ENCODE data around the gene PANX2. TPM values are rescaled to one million over a fixed set of nuclear protein-coding genes. Genes with fewer than 3 reads are reported as not detected.

The PANX2 gene
- total RNA-seq, 1 donor from 2014 or later = not detected

DNA sequence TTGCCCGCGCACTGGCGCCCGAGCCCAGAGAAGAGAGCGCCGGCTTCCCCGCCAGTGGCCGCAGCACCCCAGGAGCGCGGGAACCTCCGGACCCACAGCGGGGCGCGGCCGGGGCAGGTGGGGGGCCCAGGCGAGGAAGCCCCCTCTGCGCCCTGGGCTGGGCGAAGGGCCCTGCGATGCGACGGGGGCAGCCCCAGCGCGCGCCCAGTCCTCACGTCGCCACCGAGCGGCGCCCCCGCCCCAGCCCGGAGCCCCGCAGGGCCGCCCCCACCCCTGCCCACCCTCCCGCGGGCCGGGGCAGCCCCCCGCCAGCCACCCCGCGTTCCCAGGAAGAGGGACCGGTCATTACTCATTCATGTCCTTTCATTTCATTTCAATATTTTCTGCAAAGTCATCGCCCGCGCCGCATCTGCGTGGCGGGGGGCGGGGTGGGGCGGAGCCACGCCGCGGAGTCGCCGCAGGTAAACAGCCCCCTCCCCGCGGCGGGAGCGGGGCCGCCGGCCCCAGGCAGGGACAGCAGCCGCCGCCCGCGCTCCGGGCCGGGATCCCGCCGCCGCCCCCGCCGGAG, 673 bp upstream of the PANX2 start:
- DNase-seq (ENCODE audit: low read depth) = no peak

- no peak for DNase-seq (ENCODE audit: low read depth)
Observed at GRCh38 chr22:50171319-50171964, 911 bp downstream of the PANX2 start.

DNA sequence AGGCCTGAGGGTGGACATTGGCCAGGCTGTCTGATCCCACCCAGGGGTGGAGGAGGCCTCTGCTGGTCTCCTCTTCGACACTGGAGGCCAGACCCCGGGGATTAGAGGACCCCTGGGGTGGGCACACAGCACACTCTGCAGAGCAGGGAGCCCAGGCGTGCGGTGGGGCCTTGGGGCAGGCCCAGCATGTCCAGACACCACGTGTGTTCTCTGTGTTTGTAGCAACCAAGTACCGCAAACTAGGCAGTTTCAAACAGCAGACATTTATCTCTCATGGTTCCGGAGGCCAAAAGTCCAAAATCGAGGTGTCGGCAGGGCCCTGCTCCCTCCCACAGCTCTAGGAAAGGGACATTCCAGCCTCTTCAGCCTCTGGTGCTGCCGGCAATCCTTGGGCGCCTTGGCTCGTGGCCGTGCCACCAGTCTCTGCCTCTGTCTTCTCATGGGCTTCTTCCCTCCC, 1.5 kb downstream of the PANX2 start:
- DNase-seq (ENCODE audit: low read depth) = no peak

DNA sequence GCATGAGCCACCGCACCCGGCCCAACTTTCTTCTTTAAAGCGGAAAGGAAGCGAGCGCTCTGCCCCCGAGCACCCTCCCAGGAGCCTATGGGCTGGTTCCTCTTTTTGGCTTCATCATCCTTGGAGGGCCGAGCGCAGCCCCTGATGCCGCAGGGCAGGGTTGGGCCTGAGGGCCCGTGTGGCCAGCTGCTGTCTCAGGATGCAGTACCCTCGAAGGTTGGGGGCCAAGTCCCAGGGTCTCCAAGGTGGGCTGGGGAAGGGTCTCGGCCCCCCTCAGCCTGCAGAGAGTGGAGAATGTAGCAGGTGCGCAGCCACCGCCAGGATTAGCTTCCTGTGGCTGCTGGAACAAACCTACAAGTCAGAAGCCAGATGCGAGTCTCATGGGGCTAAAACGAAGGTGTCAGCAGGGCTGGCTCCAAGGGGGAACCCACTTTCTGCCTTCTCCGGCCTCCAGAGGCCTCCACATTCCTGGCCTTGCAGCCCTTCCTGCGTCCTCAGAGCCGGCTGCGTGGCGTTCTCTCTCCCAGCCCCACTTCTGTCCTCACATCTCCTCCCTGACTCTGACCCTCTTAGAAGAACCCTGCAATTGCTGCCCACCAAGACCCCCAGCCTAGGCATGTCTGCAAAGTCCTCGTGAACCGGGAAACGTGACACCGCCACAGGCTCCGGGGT, 2.9 kb downstream of the PANX2 start:
- DNase-seq (ENCODE audit: low read depth) = no peak

GRCh38 chr22:50173983-50174355, 3.4 kb downstream of the PANX2 start:
- no peak for DNase-seq (ENCODE audit: low read depth)

GRCh38 chr22:50174382-50175190, 4.1 kb downstream of the PANX2 start:
- DNase-seq (ENCODE audit: low read depth) = no peak

GRCh38 chr22:50175191-50175461, 4.6 kb downstream of the PANX2 start:
- no peak for DNase-seq (ENCODE audit: low read depth)

DNA sequence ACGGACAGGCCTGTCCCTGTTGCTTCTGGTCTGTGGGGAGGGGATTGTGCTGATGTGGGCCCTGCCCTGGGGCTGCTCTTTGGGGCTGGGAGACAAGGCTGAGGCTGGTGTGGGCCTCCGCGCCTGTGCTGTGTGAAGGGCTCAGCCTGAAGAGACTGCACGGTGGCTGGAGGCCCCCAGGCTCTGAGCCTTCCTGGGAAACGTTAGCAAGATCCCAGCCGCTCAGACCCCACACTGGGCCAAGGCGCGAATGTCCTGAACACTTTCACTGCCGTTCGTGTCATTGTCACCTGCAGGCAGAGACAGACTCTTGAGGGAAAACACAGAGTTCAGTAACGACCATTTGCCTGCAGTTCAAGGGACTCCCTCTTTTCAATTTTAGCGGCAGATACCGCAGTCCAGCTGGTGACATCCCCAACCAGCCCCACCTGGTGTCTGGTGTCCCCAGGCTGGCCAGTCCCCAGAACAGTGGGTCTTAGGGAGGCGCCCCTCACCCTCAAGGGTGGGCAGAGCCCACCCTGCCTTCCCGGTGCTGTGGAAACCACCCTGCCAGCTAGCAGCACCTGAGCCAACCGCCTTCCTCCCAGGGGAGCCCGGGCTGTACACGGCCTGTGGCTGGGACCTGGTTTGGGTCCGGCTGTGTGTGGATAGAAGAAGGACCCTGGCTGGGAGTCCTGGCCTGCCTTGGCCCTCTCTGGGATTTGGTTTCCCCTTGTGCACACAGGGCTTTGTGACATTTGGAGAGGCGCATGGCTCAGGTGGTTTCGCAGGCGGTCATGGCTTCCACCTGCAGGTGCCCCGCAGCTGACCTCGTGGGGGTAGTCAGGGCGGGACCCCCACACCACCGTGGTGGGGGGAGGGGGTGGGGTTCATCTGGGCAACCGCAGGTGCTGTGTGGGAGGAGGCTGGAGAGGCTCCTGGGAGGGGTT, 5.7 kb downstream of the PANX2 start:
- DNase-seq (ENCODE audit: low read depth) = no peak

- no peak for DNase-seq (ENCODE audit: low read depth)
Observed at GRCh38 chr22:50176850-50177536, 6.5 kb downstream of the PANX2 start.

DNA sequence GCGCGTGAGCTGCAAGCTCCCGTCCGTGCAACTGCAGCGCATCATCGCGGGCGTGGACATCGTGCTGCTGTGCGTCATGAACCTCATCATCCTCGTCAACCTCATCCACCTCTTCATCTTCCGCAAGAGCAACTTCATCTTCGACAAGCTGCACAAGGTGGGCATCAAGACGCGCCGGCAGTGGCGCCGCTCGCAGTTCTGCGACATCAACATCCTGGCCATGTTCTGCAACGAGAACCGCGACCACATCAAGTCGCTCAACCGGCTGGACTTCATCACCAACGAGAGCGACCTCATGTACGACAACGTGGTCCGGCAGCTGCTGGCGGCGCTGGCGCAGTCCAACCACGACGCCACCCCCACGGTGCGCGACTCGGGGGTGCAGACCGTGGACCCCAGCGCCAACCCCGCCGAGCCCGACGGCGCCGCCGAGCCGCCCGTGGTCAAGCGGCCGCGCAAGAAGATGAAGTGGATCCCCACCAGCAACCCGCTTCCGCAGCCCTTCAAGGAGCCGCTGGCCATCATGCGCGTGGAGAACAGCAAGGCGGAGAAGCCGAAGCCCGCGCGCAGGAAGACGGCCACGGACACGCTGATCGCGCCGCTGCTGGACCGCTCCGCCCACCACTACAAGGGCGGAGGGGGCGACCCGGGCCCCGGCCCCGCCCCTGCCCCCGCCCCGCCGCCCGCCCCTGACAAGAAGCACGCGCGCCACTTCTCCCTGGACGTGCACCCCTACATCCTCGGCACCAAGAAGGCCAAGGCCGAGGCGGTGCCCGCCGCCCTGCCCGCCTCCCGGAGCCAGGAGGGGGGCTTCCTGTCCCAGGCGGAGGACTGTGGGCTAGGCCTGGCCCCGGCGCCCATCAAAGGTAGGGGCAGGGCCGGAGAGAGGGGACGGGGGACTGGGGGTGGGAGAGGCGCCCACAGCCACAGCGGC, 7.3 kb downstream of the PANX2 start:
- DNase-seq (ENCODE audit: low read depth) = no peak

DNA sequence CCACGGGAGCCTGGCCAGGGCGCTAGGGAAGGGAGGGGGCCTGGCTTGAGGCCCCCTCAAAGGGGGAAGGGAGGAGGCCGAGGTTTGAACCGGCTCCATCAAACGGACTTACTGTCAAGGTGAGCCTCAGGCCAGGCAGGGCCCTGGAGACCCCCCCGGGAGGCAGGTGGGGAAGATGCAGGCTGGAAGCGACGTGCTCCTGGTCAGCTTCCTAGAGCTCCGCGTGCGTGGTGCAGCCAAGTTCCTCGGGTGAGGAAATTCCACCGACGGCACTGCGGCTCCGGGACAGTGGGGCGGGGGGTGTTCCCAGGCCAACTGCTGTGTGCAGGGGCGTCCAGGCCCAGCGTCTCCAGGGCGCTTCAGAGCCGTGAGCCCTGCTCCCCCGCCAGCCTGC, 7.9 kb downstream of the PANX2 start:
- DNase-seq (ENCODE audit: low read depth) = no peak

DNA sequence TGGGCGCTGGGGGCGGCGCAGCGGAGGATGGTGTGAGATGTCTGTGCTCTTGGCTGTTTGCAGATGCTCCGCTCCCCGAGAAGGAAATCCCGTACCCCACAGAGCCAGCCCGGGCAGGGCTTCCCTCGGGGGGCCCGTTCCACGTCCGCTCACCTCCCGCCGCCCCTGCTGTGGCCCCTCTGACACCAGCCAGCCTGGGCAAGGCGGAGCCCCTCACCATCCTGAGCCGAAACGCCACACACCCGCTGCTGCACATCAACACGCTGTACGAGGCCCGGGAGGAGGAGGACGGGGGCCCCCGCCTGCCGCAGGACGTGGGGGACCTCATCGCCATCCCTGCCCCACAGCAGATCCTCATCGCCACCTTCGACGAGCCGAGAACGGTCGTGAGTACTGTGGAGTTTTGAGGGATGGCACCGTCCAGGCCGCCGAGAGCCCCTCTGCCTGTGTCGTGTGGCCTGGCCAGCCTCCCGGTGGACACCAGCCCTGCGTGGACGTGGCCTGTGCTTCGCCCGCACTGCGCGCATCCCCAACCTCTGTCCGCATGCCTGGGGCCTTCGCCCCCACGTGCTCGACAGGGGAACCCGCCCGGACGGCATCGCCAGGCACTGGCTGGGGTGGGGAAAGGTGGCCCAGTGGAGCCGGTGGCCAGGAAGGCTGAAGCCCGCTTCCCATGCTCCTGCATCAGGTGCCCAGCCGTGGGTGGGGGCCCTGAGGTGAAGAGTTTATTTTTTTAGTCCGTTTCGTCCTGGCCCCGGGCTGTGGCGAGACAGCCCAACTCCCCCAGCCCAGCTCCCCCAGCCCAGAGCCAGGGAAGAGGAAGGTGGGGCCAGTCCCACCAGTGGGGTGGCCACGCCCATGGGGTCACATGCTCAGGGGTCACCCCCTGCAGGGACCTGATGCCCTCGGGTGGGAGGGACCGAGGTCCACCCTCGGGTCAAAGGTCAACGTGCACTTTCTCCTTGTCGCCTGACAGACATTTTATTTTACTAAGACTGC, 8.6 kb downstream of the PANX2 start:
- no peak for DNase-seq (ENCODE audit: low read depth)

- DNase-seq (ENCODE audit: low read depth) = no peak
Observed at GRCh38 chr22:50179937-50180726, 9.6 kb downstream of the PANX2 start.

- no peak for DNase-seq (ENCODE audit: low read depth)
Observed at GRCh38 chr22:50180727-50181521, 10.4 kb downstream of the PANX2 start.

- no peak for DNase-seq (ENCODE audit: low read depth)
Observed at GRCh38 chr22:50182176-50183081, 11.9 kb downstream of the PANX2 start.

All from renal cortical epithelial cell (primary cell).